K562 (cell line): ENCODE results near the gene CDC42EP5. TPM values are rescaled to one million over a fixed set of nuclear protein-coding genes. Genes with fewer than 3 reads are reported as not detected.

Experiments
- FIP1L1 ChIP-seq: fragments of 200-400 bp; formaldehyde crosslinking; IDR thresholded peaks from 2 replicates; pipeline ENCODE4 v1.6.1; 2018; ENCODE audit warnings: mild to moderate bottlenecking, low read depth, low read length; ENCODE audit not compliant: poor library complexity, severe bottlenecking
- FOXM1 ChIP-seq, 2 experiments: fragments of 450-650 bp in 1 of 2; sonication (generic) in 1 of 2; formaldehyde crosslinking in 1 of 2; IDR thresholded peaks; 2 replicates each; pipeline versions ENCODE4 v1.6.1 to v1.9.0; 2017 to 2022; ENCODE audit warnings: low read depth in 2 of 2, mild to moderate bottlenecking in 2 of 2, missing genetic modification reagents in 1 of 2, moderate library complexity in 1 of 2
- GATA2 ChIP-seq: sonication (generic); formaldehyde crosslinking; IDR thresholded peaks from 2 replicates; pipeline ENCODE4 v1.4.0; 2020; ENCODE audit warnings: mild to moderate bottlenecking, missing genetic modification reagents
- HDAC1 ChIP-seq, 2 experiments: fragments of 450-650 bp; IDR thresholded peaks; 2 replicates each; pipeline ENCODE4 v1.6.1; 2016 to 2017; ENCODE audit warnings: inconsistent platforms in 1 of 2, mild to moderate bottlenecking in 1 of 2, moderate library complexity in 1 of 2
- HDGF ChIP-seq: fragments of 450-650 bp; IDR thresholded peaks from 2 replicates; pipeline ENCODE4 v1.6.1; 2016
- RB1 ChIP-seq: fragments of 450-650 bp; IDR thresholded peaks from 2 replicates; pipeline ENCODE4 v1.6.1; 2017; ENCODE audit warnings: low read depth, mild to moderate bottlenecking
- TBP ChIP-seq: optimal IDR thresholded peaks from 2 replicates; pipeline ENCODE3; 2011; ENCODE audit warnings: low read depth, low read length, improper control_type of control experiment
- TOE1 ChIP-seq, 2 experiments: fragments of 450-650 bp in 1 of 2; sonication (generic) in 1 of 2; formaldehyde crosslinking in 1 of 2; IDR thresholded peaks; 2 replicates each; pipeline versions ENCODE4 v1.7.1 to v1.8.0; 2016 to 2022; ENCODE audit warnings: borderline replicate concordance in 2 of 2, mild to moderate bottlenecking in 2 of 2, antibody characterized with exemption in 1 of 2, inconsistent platforms in 1 of 2, low read depth in 1 of 2, missing genetic modification reagents in 1 of 2, moderate library complexity in 1 of 2
- ZBTB7A ChIP-seq: IDR thresholded peaks from 2 replicates; pipeline ENCODE4 v1.6.1; 2011; ENCODE audit warnings: low read depth, mild to moderate bottlenecking, low read length, moderate library complexity, borderline replicate concordance; ENCODE audit not compliant: control insufficient read depth
- ZNF282 ChIP-seq: sonication (generic); formaldehyde crosslinking; IDR thresholded peaks from 2 replicates; pipeline ENCODE4 v1.8.1; 2023; ENCODE audit warnings: missing genetic modification reagents
- ZNF347 ChIP-seq: fragments of 450-650 bp; formaldehyde crosslinking; IDR thresholded peaks from 2 replicates; pipeline ENCODE4 v1.4.0; 2020; ENCODE audit warnings: low read depth, mild to moderate bottlenecking, moderate library complexity
- polyA plus RNA-seq, 8 experiments: library from polyadenylated mRNA; depleted of rRNA in 4 of 8; stranded (reverse) in 5 of 8; unstranded in 3 of 8; fragments of >200 nt; fragmentation: Nextera tagmentation in 2 of 8; fragmentation: Illumina TruSeq in 1 of 8; extraction: Ambion mirVana in 2 of 8; extraction: Trizol in 1 of 8; gene quantifications; 2 replicates each; pipeline versions ENCODE4 v1.2.1 to v1.2.3, GENCODE V29; 2011 to 2014; ENCODE audit warnings: inconsistent platforms in 1 of 8, missing spikeins in 1 of 8
- total RNA-seq, 7 experiments: library from RNA; depleted of rRNA in 6 of 7; stranded (reverse); fragments of >200 nt in 6 of 7; fragmentation: Illumina TruSeq in 2 of 7; extraction: Trizol in 2 of 7; gene quantifications; 2 replicates each; pipeline versions ENCODE4 v1.2.1 to v1.2.3, GENCODE V29; 2011 to 2021; ENCODE audit warnings: low replicate concordance in 1 of 7
- TF ChIP-seq, protein P1 (sequence below), 2 experiments: fragments of 150-350 bp in 1 of 2; IDR thresholded peaks; 2 replicates each; pipeline ENCODE4 v1.6.1; 2012 to 2016; ENCODE audit warnings: low read depth in 2 of 2, low read length in 2 of 2, mild to moderate bottlenecking in 1 of 2, moderate library complexity in 1 of 2
- TF ChIP-seq, protein P2 (sequence below): fragments of 250-450 bp; sonication (Bioruptor Pico); IDR thresholded peaks from 2 replicates; pipeline ENCODE4 v1.4.0; 2020; ENCODE audit warnings: mild to moderate bottlenecking, moderate library complexity, borderline replicate concordance
- TF ChIP-seq, protein P3 (sequence below): sonication (generic); formaldehyde crosslinking; IDR thresholded peaks from 2 replicates; pipeline ENCODE4 v1.8.1; 2022; ENCODE audit warnings: missing genetic modification reagents
- TF ChIP-seq, protein P4 (sequence below), 3 experiments: fragments of 200-800 bp in 1 of 3; sonication (Bioruptor generic) in 1 of 3; sonication (generic) in 1 of 3; formaldehyde crosslinking in 1 of 3; IDR thresholded peaks; 2 replicates each; pipeline versions ENCODE4 v1.6.1 to v1.8.0; 2016 to 2022; ENCODE audit warnings: mild to moderate bottlenecking in 2 of 3, missing compliant biosample characterization in 2 of 3, missing genetic modification characterization in 2 of 3, missing genetic modification reagents in 1 of 3

The CDC42EP5 gene
- total and polyA plus RNA-seq, 9 of the 15 experiments (the other 6 are each of a cell fraction or from before 2014, with no cell fraction given): 0.15 to 0.38 TPM; not detected in 7

DNA sequence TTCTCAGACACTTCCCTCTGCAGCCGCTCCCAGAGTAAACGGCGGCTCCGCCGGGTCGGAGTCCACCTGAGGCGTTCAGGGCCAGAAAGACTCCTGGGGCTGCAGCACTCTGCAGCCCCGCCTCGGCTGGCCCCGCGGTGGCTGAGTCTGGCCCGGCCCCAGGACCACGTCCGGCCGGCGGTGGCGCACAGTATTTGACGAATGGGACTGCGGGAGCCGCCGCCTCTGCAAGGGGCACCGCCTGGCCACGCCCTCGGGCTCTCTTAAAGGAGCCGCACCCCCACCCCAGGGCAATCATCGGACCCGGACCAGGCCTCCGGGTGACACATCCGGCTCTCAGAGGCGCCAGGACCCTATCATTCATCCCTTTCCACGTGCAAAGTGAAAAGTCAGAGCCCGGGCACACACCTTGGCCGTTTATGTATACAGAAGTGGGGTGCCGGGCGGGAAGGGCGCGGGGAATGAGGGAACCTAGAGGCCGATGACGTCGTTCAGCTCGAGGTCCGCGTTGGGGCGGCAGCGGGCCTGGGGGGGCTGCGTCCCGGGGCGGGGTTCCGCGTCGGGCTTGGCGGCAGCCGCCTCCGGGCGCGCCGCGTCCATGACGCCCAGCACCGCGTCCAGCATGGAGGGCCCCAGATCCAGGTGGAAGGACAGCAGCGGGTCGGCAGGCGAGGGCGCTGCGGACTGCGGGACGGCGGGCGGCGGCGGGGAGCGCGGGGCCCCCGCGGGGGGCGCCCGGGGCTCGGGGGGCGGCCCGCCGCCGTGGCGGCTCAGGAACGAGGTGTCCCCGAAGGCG is 8.3 kb downstream of the CDC42EP5 start (continued):
- TF ChIP-seq, protein P1, sequence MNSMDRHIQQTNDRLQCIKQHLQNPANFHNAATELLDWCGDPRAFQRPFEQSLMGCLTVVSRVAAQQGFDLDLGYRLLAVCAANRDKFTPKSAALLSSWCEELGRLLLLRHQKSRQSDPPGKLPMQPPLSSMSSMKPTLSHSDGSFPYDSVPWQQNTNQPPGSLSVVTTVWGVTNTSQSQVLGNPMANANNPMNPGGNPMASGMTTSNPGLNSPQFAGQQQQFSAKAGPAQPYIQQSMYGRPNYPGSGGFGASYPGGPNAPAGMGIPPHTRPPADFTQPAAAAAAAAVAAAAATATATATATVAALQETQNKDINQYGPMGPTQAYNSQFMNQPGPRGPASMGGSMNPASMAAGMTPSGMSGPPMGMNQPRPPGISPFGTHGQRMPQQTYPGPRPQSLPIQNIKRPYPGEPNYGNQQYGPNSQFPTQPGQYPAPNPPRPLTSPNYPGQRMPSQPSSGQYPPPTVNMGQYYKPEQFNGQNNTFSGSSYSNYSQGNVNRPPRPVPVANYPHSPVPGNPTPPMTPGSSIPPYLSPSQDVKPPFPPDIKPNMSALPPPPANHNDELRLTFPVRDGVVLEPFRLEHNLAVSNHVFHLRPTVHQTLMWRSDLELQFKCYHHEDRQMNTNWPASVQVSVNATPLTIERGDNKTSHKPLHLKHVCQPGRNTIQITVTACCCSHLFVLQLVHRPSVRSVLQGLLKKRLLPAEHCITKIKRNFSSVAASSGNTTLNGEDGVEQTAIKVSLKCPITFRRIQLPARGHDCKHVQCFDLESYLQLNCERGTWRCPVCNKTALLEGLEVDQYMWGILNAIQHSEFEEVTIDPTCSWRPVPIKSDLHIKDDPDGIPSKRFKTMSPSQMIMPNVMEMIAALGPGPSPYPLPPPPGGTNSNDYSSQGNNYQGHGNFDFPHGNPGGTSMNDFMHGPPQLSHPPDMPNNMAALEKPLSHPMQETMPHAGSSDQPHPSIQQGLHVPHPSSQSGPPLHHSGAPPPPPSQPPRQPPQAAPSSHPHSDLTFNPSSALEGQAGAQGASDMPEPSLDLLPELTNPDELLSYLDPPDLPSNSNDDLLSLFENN (IDR thresholded peaks at IDR 0.05; ENCODE audit: low read depth in 2 of 2, low read length in 2 of 2): 0 out of 4 replicates have a peak, but pooled peaks of 1 of the 2 experiments have one; percentile 17
- no peak for TF ChIP-seq GATA2 (CRISPR knock-in tag)
- TF ChIP-seq, protein P2, sequence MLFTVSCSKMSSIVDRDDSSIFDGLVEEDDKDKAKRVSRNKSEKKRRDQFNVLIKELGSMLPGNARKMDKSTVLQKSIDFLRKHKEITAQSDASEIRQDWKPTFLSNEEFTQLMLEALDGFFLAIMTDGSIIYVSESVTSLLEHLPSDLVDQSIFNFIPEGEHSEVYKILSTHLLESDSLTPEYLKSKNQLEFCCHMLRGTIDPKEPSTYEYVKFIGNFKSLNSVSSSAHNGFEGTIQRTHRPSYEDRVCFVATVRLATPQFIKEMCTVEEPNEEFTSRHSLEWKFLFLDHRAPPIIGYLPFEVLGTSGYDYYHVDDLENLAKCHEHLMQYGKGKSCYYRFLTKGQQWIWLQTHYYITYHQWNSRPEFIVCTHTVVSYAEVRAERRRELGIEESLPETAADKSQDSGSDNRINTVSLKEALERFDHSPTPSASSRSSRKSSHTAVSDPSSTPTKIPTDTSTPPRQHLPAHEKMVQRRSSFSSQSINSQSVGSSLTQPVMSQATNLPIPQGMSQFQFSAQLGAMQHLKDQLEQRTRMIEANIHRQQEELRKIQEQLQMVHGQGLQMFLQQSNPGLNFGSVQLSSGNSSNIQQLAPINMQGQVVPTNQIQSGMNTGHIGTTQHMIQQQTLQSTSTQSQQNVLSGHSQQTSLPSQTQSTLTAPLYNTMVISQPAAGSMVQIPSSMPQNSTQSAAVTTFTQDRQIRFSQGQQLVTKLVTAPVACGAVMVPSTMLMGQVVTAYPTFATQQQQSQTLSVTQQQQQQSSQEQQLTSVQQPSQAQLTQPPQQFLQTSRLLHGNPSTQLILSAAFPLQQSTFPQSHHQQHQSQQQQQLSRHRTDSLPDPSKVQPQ (CRISPR knock-in tag): no peak
- no peak for TF ChIP-seq HDGF
- peak; percentile 56; the same call in 1 of the 2 replicates for TF ChIP-seq FOXM1 (IDR thresholded peaks at IDR 0.05; ENCODE audit: low read depth)
- TF ChIP-seq FOXM1 (CRISPR knock-in tag; IDR thresholded peaks at IDR 0.05; ENCODE audit: low read depth): no peak
- peak in 1 of 2 experiments; percentile 59; a peak in 1 of 4 replicates for TF ChIP-seq HDAC1 (IDR thresholded peaks at IDR 0.05)
- peak; percentile 66; the same call in 1 of the 2 replicates for TF ChIP-seq ZBTB7A
- no peak for TF ChIP-seq ZNF347
- TF ChIP-seq, protein P3, sequence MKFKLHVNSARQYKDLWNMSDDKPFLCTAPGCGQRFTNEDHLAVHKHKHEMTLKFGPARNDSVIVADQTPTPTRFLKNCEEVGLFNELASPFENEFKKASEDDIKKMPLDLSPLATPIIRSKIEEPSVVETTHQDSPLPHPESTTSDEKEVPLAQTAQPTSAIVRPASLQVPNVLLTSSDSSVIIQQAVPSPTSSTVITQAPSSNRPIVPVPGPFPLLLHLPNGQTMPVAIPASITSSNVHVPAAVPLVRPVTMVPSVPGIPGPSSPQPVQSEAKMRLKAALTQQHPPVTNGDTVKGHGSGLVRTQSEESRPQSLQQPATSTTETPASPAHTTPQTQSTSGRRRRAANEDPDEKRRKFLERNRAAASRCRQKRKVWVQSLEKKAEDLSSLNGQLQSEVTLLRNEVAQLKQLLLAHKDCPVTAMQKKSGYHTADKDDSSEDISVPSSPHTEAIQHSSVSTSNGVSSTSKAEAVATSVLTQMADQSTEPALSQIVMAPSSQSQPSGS (CRISPR knock-in tag): 0 out of 2 replicates have a peak, but pooled peaks have one; percentile 29
- TF ChIP-seq RB1: peak; percentile 6; the same call in 1 of the 2 replicates
- peak; percentile 81 for TF ChIP-seq TBP
- TF ChIP-seq FIP1L1: no peak
- TF ChIP-seq TOE1 (IDR thresholded peaks at IDR 0.05; ENCODE audit: borderline replicate concordance): peak; percentile 85; the same call in 1 of the 2 replicates
- no peak for TF ChIP-seq TOE1 (CRISPR knock-in tag; IDR thresholded peaks at IDR 0.05; ENCODE audit: borderline replicate concordance, low read depth)
- no peak for TF ChIP-seq ZNF282 (CRISPR knock-in tag)
- TF ChIP-seq, protein P4, sequence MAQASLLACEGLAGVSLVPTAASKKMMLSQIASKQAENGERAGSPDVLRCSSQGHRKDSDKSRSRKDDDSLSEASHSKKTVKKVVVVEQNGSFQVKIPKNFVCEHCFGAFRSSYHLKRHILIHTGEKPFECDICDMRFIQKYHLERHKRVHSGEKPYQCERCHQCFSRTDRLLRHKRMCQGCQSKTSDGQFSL (CRISPR knock-in tag; IDR thresholded peaks at IDR 0.05): peak; percentile 81; the same call in 1 of the 2 replicates
- TF ChIP-seq, protein P4 (tag; IDR thresholded peaks at IDR 0.05): peak in 1 of 2 experiments; percentile 68; a peak in 2 of 4 replicates
